NCI-H2196 treated with DMSO at 0.1 percent for 48 hours (cell line): ENCODE measurements around the gene MAP7.
"Not testable (repeated sequence)": the region's sequence is repeated elsewhere in the genome, so short reads cannot be mapped to it uniquely, and the experiment has no call there.

Experiments used
- DNase-seq: peaks from one replicate; lab custom pipeline; 2025; ENCODE audit not compliant: unreplicated experiment; lab: John Stamatoyannopoulos, UW

MAP7 gene

DNA sequence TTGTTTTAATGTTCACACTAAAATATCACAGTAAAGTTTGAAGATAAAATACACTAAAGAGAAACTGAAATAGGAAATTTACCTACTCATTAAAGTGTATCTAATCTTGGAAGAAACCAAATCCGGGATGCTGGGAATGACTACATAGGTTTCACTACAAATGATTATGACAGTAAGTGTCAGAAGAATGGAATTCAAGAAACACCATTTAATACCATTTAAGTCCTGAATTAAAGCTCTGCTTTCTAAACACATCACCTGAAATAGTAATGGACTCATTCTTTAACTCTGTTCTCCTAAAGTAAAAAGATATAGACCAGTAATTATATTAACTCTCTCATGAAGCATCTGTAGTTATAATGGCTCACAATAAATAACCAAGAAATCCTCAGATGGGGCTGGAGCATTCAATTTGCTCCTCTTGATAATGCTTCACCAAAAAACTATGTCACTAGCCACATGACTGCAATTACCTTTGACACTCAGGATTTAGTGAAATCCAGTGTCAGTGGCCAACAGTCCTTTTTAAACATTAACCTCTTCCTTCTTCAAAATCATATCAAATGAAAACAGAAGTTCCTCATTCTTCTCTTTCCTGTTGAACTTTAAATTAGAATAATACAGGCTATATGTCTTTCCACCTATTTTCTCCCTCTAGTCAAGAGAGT, 41.4 kb downstream of the MAP7 start:
- no peak for DNase-seq

DNA sequence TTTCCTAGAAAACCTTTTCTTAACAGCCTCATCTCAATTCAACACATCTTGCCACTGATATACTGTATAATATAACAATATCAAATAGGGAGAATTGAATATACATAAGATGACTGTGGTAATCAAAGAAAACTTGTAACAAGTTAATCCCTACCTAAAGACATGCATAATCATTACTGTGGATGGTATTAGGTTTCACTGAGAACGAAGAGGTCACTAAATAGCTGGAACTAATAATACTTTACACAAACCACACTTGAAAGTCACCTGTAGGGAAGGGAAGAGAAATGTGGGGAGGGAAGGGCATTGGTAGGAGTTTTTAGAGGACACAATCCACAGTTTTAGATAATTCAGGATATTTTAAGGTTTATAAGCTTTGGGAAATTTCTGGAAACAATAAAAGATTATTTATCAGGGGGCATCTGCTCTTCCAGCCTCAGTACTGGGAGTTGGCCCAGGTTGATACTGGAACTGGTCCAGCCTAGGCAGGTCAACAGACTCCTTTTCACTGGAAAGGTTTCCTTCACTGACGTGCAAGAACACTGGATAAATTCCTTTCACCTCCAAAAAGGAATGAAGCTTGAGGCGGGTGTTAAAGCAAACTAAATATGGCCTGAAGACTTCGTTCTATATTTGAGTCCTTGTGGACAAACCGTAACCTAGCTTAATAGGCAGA, 44.0 kb downstream of the MAP7 start:
- DNase-seq = peak; percentile 19

DNA sequence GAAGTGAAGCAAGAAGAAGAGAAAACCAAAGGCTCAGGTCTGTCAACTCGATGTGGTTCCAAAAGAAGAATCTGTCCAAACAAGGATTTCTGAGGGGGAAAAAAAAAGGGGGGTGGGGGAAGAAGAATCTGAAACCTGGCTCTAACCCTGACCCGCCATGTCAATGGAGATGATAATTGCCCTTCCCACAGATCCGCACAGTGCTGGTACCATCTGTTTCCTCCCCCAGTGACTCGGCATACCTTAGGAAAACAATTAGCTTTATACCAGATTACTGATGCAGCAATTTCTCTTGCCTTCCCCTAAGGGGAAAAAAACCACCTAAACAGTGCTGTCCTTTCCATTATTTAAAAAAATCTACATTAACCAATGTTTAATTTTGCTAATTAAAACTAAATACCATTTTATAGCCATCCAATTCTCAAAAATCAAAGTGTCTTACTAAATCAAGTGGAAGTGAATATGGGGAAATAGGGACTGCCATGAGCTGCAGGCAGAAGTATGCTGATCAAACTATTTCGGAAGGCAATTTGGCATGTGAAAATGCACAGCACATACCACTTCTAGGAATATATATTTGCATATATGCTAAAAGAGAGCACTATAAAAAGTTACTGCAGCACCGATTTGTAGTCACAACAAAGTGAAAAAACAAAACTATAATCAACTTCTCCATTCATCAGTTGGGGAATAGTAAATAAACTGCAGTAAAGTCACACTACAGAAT, 46.8 kb downstream of the MAP7 start:
- no peak for DNase-seq

DNA sequence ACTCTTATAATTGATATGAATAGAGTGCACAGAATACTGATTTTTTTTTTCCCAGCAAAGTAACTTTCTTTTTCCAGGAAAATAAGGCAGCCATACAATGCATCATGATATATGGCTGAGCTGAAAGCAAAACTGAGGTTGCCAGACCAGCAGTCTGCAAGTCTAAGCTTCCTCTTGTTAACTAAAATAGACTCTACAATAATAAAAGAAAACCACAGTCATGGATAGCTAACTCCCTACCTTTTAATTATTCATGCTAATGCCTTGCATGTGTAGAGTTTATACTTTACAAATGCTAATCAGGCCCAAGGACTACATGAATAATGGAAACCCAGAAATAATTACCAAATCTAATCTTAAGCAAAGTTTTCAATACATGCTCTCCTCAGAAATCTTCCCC, 47.4 kb downstream of the MAP7 start:
- DNase-seq = no peak

DNA sequence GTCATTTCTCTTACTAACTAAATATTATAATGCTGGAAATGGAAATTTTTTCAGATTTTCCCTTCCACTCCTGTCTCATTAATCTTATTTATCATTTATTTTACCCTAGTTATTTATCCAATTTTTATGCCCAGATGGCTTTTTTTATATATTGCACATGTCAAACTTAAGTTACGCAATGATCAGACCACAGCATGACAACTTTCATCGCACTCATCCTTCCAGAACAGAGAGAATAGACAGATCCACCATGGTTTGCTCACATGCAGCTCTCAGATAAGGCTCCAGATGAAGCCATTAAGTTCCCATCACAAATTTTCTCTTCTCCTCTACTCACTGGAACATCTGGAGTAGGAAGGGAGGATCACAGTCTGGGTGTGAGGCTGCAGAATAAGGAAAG, 48.7 kb downstream of the MAP7 start:
- DNase-seq = no peak

DNA sequence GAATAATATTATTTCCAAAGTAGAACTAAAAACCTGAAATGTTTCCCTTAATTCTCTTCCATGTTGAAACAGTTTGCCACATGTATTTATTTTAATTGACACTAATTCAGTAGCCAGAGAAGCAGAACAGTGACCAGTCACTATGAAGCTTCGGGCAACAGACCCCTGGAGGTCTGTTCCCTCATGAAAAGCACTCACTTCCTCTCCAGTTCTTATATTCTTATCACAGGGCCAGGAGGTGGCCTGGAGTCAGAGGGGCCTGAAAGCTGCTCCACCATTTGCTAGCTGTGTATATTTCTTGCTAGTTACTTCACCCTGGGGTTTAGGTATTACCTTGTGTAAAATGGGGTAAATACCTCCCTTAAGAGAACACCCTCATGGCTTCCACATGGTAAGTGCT, 49.1 kb downstream of the MAP7 start:
- no peak for DNase-seq

DNA sequence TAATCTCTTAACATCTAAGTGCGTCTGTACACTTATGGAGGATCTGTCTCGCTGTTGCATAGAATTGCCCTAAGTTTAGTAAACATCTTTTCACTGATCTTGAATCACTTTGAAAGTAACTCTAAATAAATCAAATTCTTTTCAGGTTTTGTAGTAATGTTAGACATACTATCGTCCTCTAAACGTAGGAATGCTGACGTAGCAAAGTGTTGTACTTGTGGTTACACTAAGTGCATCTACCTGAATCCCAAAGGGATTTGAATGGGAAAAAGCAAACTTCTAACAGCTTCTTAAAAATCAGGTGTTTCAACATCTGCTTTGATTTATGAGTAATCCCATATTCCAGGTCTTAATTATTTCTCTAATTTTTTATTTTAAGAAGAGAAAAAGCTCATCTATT, 49.8 kb downstream of the MAP7 start:
- DNase-seq = no peak

DNA sequence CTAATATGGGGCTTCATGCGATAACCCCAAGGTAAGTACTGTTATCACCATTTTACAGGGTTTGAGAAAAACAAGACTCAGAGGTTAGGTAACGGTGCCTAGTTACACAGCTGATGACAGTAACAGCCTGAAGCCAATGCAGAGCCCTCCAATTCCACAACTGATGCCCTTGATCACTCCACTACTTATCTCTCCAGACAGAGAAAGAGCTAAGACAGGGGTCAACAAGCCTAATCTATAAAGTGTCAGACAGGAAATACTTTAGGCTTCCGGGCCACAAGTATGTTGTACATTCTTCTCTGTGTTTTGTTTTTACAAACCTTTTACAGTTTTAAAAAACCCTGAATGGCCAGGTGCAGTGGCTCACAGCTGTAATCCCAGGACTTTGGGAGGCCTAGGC, 50.9 kb downstream of the MAP7 start:
- no peak for DNase-seq

DNA sequence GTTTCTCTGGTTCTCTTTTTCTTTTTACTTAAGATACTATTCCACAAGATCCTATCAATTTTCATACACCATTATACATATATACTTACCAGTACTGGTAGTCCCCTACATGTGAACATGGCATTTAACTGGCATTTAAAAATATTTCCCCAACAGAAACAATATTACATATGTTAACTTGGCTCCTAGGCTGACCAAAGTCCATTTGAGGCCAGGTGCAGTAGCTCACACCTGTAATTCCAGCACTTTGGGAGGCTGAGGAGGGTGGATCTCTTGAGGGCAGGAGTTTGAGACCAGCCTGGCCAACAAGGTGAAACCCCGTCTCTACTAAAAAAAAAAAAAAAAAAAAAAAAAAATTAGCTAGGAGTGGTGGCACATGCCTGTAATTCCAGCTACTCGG, 53.8 kb downstream of the MAP7 start:
- not testable (repeated sequence) for DNase-seq

DNA sequence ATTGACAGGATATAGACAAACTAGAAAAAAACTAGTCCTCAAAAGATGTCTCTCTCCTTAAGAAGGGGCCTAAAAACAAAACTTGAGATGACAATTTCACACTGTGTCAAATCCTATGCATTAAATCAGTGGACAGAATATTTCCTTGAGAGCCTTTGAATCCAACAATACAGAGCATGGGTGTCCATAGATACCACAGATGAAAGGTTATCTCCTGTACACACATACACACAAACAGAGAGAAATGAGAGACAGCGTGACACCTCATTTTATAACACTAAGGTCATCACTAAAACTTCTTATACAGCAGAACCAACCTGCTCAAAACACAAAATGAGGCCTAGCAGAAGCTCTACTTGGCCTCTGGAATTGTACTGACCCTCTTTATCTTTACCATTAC, 55.5 kb downstream of the MAP7 start:
- no peak for DNase-seq

DNA sequence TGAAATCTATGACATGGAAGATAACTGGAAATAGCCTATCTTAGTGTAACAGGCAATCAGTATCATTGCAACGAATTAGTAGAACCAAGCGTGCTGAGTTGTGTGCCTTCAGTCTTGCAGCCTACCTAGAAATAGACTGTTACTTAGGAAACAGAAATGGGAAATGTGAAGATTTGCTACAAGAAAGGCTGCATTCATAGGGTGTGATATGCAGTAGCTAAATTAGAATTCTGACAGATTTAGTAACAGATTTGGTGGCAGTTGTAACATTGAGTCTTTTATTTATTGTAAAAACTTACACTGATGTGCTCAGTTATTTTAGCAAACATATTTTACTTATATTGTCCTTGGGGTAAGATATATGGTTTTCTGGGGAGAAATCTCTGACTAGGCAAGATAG, 56.2 kb downstream of the MAP7 start:
- no peak for DNase-seq

DNA sequence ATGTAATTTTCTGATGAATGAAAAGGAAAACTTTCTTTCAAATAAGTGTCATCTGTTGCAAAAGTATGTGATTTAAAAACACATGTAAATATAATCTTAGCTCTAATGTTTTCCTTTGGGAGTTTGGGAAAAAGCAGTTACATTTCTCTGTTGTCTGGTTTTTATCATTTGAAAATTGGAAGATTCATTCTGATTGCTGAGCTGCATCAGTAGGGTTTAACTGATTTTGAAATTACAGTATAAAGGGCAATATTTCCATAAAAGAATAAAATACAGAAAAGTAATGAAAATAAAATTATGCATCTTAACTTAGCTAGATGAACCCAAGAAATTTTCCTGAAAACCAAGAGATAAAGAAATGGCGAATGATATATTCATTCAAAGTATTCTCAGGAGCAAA, 57.8 kb downstream of the MAP7 start:
- no peak for DNase-seq

DNA sequence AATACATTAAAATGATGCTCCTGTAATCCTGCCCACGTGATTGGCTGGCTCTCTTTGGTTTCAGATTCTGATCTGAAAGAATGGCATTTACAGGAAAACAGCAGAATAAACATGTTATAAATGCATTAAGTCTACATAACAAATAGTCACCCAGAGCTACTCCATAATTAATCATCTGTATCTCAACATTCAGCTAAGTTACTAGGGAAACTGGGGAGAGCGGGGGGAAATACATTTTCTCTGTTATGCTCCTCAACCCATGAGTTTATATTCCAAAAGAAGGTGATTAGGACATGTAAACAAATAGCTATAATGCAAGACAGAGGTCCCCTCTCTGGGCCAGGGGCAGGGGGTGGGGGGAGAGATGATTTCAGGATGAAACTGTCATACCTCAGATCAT, 58.5 kb downstream of the MAP7 start:
- DNase-seq = no peak

DNA sequence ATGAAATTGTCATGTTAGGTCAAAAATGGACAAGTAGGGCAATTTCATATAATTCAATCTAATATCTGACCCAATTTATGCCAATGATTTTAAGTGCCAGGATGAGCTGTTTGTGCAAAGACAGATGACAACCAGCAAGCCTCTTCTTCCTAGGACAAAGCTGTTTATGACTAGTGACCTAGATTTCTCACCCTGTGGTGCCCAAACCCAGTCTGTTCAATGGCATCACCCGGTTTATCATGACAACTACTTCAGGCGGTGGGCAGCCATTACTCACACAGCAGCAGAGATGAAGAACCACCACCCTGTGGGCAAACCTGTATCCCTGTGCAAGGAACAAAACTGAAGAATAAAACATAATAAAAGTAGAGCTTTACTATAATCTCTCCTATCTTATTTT, 59.0 kb downstream of the MAP7 start:
- no peak for DNase-seq

DNA sequence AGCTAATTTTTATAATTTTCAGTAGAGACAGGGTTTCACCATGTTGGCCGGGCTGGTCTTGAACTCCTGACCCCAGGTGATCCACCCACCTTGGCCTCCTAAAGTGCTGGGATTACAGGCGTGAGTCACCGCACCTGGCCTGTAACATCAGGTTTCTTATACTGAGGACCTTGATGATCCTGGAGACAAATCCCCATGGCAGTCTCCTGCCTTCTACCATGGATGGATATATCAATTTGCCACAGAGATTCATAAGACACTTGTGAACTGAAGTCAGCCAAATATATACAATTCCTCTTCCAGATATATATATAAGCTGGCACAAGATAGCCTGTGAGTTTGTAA, 60.6 kb downstream of the MAP7 start:
- DNase-seq = not testable (repeated sequence)

DNA sequence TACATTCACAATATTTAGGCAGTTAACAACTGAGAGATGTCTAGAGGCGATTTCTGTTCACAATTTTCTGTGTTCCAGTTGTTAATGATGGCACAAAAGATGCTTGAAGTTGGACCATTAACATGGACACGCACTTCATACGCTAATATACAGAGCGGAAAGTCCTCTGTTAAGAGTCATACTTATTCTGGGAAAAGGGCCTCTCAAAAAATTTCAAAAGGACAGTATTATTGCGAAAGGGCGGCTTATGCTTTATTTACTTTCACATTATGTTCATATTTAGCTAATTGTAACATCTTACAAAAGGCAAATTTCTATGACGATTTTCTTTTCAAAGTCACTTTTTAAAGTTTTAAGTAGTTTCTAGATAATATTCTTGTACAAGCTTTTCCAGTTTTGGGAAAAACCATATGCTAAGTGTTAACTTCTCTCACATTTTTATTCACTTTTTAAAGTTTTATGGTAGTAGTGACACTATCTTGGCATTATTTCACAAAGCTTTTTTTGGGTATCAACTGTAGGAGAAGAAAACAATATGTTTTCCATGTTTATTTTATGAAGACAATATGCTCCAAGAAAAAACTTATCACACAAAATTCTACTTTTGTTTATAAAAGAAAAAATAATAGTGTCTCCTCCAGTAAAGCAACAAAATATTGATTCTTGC, 62.3 kb downstream of the MAP7 start:
- no peak for DNase-seq

DNA sequence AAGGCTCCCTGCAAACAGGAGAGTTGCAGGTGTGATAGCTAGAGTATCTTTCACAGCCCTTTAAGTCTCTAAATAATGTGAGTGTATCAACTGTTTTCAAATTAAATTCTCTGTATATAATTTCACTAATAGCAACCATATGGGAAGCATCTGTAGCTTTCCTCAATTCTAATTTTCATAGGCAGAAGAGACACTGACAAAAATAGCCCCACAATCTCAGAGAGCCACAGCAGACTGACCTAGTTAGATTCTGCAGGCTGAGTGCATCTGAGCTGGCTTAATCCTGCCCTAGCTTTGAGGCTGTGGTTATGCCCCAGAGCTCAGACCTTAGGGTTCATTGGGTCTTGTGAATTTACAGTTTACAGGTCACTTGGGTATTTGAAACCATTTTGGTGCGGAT, 63.9 kb downstream of the MAP7 start:
- no peak for DNase-seq

DNA sequence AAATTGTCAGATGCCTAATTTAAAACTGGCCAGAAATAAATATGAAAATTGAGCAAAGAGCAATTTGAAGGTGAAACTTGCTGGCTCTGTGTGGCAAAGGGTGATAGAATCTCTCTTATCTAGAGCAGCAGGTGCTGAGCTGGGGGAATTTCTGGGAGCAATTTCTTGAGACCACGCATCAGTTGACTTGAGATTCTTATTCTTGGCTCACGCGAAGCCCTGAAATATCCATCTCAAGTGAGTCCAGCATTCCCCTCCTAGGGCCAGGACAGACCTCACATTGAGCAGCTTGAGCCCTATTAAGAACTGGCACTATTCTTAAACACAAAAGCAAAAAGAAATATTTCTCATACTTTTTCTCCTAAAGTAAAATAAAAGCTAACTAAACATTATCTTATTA, 66.3 kb downstream of the MAP7 start:
- DNase-seq = no peak

DNA sequence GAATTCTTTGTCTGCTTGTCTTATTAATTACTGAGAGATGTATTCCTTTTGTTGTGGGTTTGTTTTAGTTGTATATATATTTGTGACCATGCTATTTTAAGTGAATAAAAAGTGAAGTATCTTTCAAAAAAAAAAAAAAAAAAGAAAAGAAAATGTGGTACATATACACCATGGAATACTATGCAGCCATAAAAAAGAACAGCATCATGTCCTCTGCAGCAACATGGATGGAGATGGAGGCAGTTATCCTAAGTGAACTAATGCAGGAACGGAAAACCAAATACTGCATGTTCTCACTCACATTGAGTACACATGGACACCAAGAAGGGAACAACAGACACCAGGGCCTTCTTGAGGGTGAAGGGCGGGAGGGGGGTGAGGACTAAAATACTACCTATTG, 67.2 kb downstream of the MAP7 start:
- DNase-seq = not testable (repeated sequence)

DNA sequence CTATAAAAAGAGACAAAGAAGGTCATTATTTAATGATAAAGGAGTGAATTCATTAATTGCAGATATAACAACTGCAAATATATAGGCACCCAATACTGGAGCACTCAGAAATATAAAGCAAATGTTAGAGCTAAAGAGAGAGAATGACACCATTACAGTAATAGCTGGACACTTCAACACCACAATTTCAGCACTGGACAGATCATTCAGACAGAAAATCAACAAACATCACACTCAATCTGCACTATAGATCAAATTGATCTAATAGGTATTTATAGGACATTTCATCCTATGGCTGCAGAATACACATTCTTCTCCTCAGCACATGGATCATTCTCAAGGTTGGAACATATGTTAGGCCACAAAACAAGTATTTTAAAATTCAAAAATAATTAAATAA, 72.7 kb downstream of the MAP7 start:
- no peak for DNase-seq

DNA sequence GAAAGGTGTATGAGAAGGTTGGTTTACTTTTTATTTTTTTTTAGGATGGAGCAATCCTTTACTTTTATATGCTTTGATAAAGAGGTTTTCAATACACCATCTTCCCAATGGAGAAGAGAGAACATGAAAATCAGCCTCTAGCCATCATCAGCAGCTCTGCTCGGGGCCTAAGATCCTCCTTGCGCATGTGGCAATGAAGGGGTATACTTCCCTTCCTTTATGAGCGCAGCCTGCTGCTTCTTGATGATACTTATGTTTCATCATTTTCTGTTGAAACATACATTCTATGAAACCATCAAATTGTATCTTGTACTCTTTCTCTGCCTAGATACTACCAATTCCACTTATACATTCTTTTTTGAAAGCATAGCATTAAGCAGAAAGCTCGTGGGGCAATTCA, 74.5 kb downstream of the MAP7 start:
- no peak for DNase-seq

DNA sequence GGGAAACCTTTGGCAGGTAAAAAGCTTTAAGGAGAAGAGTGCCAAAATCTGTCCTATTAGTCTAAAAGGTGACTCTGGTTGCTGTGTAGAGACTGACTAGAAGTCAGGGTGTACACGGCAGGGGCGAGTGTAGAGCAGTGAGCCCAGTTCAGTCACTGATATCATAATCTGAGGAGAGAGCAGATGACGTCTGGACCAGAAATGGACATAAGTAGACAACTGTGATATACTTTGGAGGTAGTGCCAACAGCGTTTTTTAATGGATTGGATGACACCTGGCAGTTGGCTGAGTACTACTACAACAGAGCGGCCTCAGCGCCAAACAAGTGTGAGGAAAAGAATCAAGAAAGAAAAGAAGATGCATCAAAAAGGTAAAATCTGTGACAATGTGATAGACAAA, 76.0 kb downstream of the MAP7 start:
- DNase-seq = no peak
